Keratinocyte (primary cell): ENCODE measurements around the gene OR56B4.

Experiments used
- CTCF ChIP-seq, 3 experiments: IDR thresholded peaks in 1 of 3; conservative IDR thresholded peaks in 1 of 3; optimal IDR thresholded peaks in 1 of 3; 2 replicates in 2 of 3; 3 replicates in 1 of 3; pipeline versions ENCODE3 to v1.5.1; 2011; ENCODE audit warnings: low read length in 3 of 3, mild to moderate bottlenecking in 3 of 3, moderate library complexity in 2 of 3, control low read depth in 1 of 3, inconsistent platforms in 1 of 3; ENCODE audit not compliant: insufficient read depth in 2 of 3; ENCODE audit errors: extremely low read depth in 1 of 3
- EZH2 ChIP-seq: IDR thresholded peaks from one replicate; pipeline ENCODE4 v1.6.1; 2012; ENCODE audit warnings: inconsistent platforms, mild to moderate bottlenecking, low read length, moderate library complexity

GRCh38 chr11:6129635-6130034 is 22.2 kb downstream of the OR56B4 start:
- TF ChIP-seq CTCF (optimal IDR thresholded peaks at IDR 0.05 in 1 of 3, IDR thresholded peaks at IDR 0.05 in 1 of 3, conservative IDR thresholded peaks at IDR 0.05 in 1 of 3; ENCODE audit: extremely low read depth in 1 of 3, insufficient read depth in 2 of 3, low read length in 3 of 3), result no peak
- no peak for TF ChIP-seq EZH2
